H1 (cell line): ENCODE results near the gene DDX49. TPM values are rescaled to one million over a fixed set of nuclear protein-coding genes. Genes with fewer than 3 reads are reported as not detected.
A peak's percentile ranks its signal among the peaks of the same experiment; 100 is the strongest.

Experiments used
- CTCF ChIA-PET: fragments of 300-600 bp; sonication (Branson Sonifier 250); formaldehyde crosslinking; loops from one replicate; lab custom pipeline; 2021; ENCODE audit not compliant: partially characterized antibody; lab: Charles Lee
- POLR2A ChIA-PET: fragments of 300-600 bp; sonication (Branson Sonifier 250); formaldehyde crosslinking; loops from one replicate; lab custom pipeline; 2021; ENCODE audit warnings: inconsistent platforms; ENCODE audit not compliant: partially characterized antibody; lab: Charles Lee
- DNase-seq, 2 experiments: peaks; one replicate each; pipeline versions ENCODE4 v3.0.0 to v3.0.0-alpha.2; 2010 to 2022; ENCODE audit warnings: low spot score in 2 of 2, low read depth in 1 of 2, mixed read lengths in 1 of 2
- FAIRE-seq: peaks from 2 replicates; lab custom pipeline; 2011; peaks lifted over from hg19 to GRCh38; lab: Jason Lieb, UNC
- H2AFZ ChIP-seq: 2 replicates; pipeline ENCODE4 v1.8.1; 2012; ENCODE audit warnings: low read length, inconsistent platforms
- H2AK5ac ChIP-seq: 2 replicates; pipeline ENCODE4 v1.6.1; 2013; ENCODE audit warnings: low read depth, low read length
- H2BK120ac ChIP-seq: replicated peaks from 2 replicates; pipeline ENCODE3; 2013; ENCODE audit warnings: low read depth, low read length, inconsistent platforms
- H2BK12ac ChIP-seq: 2 replicates; pipeline ENCODE4 v1.6.1; 2013; ENCODE audit warnings: low read depth, low read length
- H2BK15ac ChIP-seq: 2 replicates; pipeline ENCODE4 v1.6.1; 2013; ENCODE audit warnings: low read length
- H2BK20ac ChIP-seq: 2 replicates; pipeline ENCODE4 v1.6.1; 2013; ENCODE audit warnings: low read length
- H2BK5ac ChIP-seq: 2 replicates; pipeline ENCODE4 v1.6.1; 2013; ENCODE audit warnings: low read depth, low read length
- H3K14ac ChIP-seq: 2 replicates; pipeline ENCODE4 v1.6.1; 2013; ENCODE audit warnings: inconsistent platforms; ENCODE audit not compliant: insufficient read length
- H3K18ac ChIP-seq: 2 replicates; pipeline ENCODE4 v1.6.1; 2013; ENCODE audit warnings: low read length; ENCODE audit errors: extremely low read depth
- H3K23ac ChIP-seq: 2 replicates; pipeline ENCODE4 v1.6.1; 2013; ENCODE audit warnings: inconsistent platforms; ENCODE audit not compliant: insufficient read length
- H3K23me2 ChIP-seq: 2 replicates; pipeline ENCODE4 v1.6.1; 2013; ENCODE audit warnings: low read depth, low read length
- H3K27ac ChIP-seq: 2 replicates; pipeline ENCODE4 v1.6.1; 2011; ENCODE audit warnings: low read depth, low read length, inconsistent platforms
- H3K27me3 ChIP-seq, 4 experiments: replicated peaks in 1 of 4; 1 replicate in 1 of 4; 2 replicates in 3 of 4; pipeline versions ENCODE4 v1.6.1 to v1.8.1; 2011 to 2013; ENCODE audit warnings: low read length in 3 of 4, mild to moderate bottlenecking in 3 of 4, inconsistent platforms in 2 of 4, mixed read lengths in 2 of 4, moderate library complexity in 1 of 4; ENCODE audit not compliant: control insufficient read depth in 3 of 4, insufficient read depth in 3 of 4; ENCODE audit errors: extremely low read depth in 1 of 4
- H3K36me3 ChIP-seq, 4 experiments: 2 replicates each; pipeline versions ENCODE4 v1.6.1 to v1.8.1; 2011 to 2013; ENCODE audit warnings: mild to moderate bottlenecking in 4 of 4, low read length in 3 of 4, moderate library complexity in 2 of 4, control low read depth in 1 of 4, inconsistent platforms in 1 of 4; ENCODE audit not compliant: insufficient read depth in 4 of 4, control insufficient read depth in 2 of 4
- H3K4ac ChIP-seq: replicated peaks from 2 replicates; pipeline ENCODE3; 2013; ENCODE audit warnings: low read length, low read depth, mixed read lengths, inconsistent platforms; ENCODE audit not compliant: insufficient read length
- H3K4me1 ChIP-seq, 4 experiments: replicated peaks in 1 of 4; 1 replicate in 1 of 4; 2 replicates in 3 of 4; pipeline versions ENCODE4 v1.6.1 to v1.8.1; 2011 to 2013; ENCODE audit warnings: low read length in 3 of 4, inconsistent platforms in 2 of 4, mixed read lengths in 1 of 4; ENCODE audit not compliant: insufficient read depth in 4 of 4, control insufficient read depth in 3 of 4
- H3K4me2 ChIP-seq, 2 experiments: 2 replicates each; pipeline versions ENCODE4 v1.6.1 to v1.8.1; 2011 to 2013; ENCODE audit warnings: low read depth in 2 of 2, low read length in 2 of 2, control low read depth in 1 of 2, inconsistent platforms in 1 of 2, mild to moderate bottlenecking in 1 of 2; ENCODE audit not compliant: insufficient read depth in 1 of 2
- H3K4me3 ChIP-seq, 4 experiments: fragments of 200-600, 300-600 bp in 1 of 4; sonication (generic), shearing (Covaris generic), sonication (Bioruptor Twin) in 1 of 4; 2 replicates each; pipeline versions ENCODE4 v1.5.1 to v1.8.1; 2011 to 2016; ENCODE audit warnings: low read length in 4 of 4, low read depth in 3 of 4, control low read depth in 2 of 4, inconsistent platforms in 2 of 4, mild to moderate bottlenecking in 2 of 4, mixed read lengths in 1 of 4, moderate library complexity in 1 of 4; ENCODE audit not compliant: insufficient read depth in 2 of 4; ENCODE audit errors: extremely low read depth in 1 of 4
- H3K56ac ChIP-seq: replicated peaks from 2 replicates; pipeline ENCODE3; 2013; ENCODE audit warnings: low read depth, mild to moderate bottlenecking, mixed read lengths, low read length, inconsistent platforms; ENCODE audit not compliant: insufficient read length
- H3K79me1 ChIP-seq: 2 replicates; pipeline ENCODE4 v1.6.1; 2013; ENCODE audit warnings: low read depth, low read length, control low read depth
- H3K79me2 ChIP-seq, 2 experiments: 2 replicates each; pipeline versions ENCODE4 v1.6.1 to v1.8.1; 2012 to 2013; ENCODE audit warnings: low read length in 2 of 2, mild to moderate bottlenecking in 2 of 2, inconsistent platforms in 1 of 2; ENCODE audit not compliant: insufficient read depth in 2 of 2, control insufficient read depth in 1 of 2
- H3K9ac ChIP-seq, 4 experiments: replicated peaks in 1 of 4; 1 replicate in 1 of 4; 2 replicates in 3 of 4; pipeline versions ENCODE4 v1.6.1 to v1.8.1; 2011 to 2013; ENCODE audit warnings: low read depth in 3 of 4, low read length in 3 of 4, control low read depth in 2 of 4, mild to moderate bottlenecking in 2 of 4, moderate library complexity in 2 of 4, inconsistent platforms in 1 of 4; ENCODE audit errors: extremely low read depth in 1 of 4
- H3K9me3 ChIP-seq, 2 experiments: 2 replicates each; pipeline versions ENCODE4 v1.6.1 to v1.8.1; 2012 to 2013; ENCODE audit warnings: mild to moderate bottlenecking in 2 of 2, moderate library complexity in 2 of 2, control low read depth in 1 of 2, inconsistent platforms in 1 of 2, low read depth in 1 of 2, low read length in 1 of 2, mixed read lengths in 1 of 2; ENCODE audit not compliant: insufficient read depth in 2 of 2
- H4K20me1 ChIP-seq, 2 experiments: replicated peaks in 1 of 2; 2 replicates each; pipeline versions ENCODE3 to v1.8.1; 2011 to 2013; ENCODE audit warnings: inconsistent platforms in 2 of 2, low read length in 2 of 2, mild to moderate bottlenecking in 1 of 2; ENCODE audit not compliant: insufficient read depth in 2 of 2, control insufficient read depth in 1 of 2
- H4K5ac ChIP-seq: 2 replicates; pipeline ENCODE4 v1.6.1; 2013; ENCODE audit warnings: low read length, low read depth, mixed read lengths, inconsistent platforms; ENCODE audit not compliant: insufficient read length
- H4K8ac ChIP-seq: 2 replicates; pipeline ENCODE4 v1.8.0; 2013; ENCODE audit warnings: mild to moderate bottlenecking, moderate library complexity, low read length, inconsistent platforms; ENCODE audit not compliant: insufficient read depth; ENCODE audit errors: extremely low read depth
- H4K91ac ChIP-seq: replicated peaks from 2 replicates; pipeline ENCODE3; 2013; ENCODE audit warnings: low read length, mixed read lengths, inconsistent platforms; ENCODE audit not compliant: insufficient read length
- CREB1 ChIP-seq: IDR thresholded peaks from 2 replicates; pipeline ENCODE4 v1.6.1; 2012; ENCODE audit warnings: inconsistent platforms
- CTCF ChIP-seq, 3 experiments: IDR thresholded peaks; 1 replicate in 2 of 3; 2 replicates in 1 of 3; pipeline versions ENCODE4 v1.5.1 to v1.6.1; 2011; ENCODE audit warnings: low read length in 3 of 3, mild to moderate bottlenecking in 3 of 3, inconsistent platforms in 2 of 3, low read depth in 1 of 3, moderate library complexity in 1 of 3; ENCODE audit not compliant: insufficient read depth in 1 of 3; ENCODE audit errors: control extremely low read depth in 1 of 3
- JUND ChIP-seq: IDR thresholded peaks from 2 replicates; pipeline ENCODE4 v1.6.1; 2011; ENCODE audit warnings: mild to moderate bottlenecking, improper control_type of control experiment, low read length
- MAX ChIP-seq: IDR thresholded peaks from 2 replicates; pipeline ENCODE4 v1.6.1; 2012; ENCODE audit warnings: inconsistent platforms
- SP2 ChIP-seq: IDR thresholded peaks from 2 replicates; pipeline ENCODE4 v1.6.1; 2012; ENCODE audit warnings: mild to moderate bottlenecking, low read length, inconsistent platforms
- whole genome bisulfite sequencing, 2 experiments: shearing (Covaris generic) in 1 of 2; methylation state at CpG; one replicate each; pipeline versions ENCODE4 v1.1.6 to v1.1.7; 2013 to 2015; ENCODE audit warnings: low lambda C conversion rate in 2 of 2, mixed read lengths in 2 of 2, inconsistent platforms in 1 of 2, low coverage in 1 of 2, missing lambda C conversion rate in 1 of 2; ENCODE audit not compliant: insufficient replicate concordance in 2 of 2, insufficient coverage in 1 of 2, insufficient read length in 1 of 2; ENCODE audit errors: extremely low coverage in 1 of 2, missing lambda C conversion rate in 1 of 2; 5-methylcytosine and 5-hydroxymethylcytosine counted together
- polyA plus RNA-seq, 7 experiments: library from polyadenylated mRNA; depleted of rRNA in 3 of 7; stranded (reverse) in 5 of 7; unstranded in 2 of 7; fragments of >200 nt in 5 of 7; fragments of 200-250 nt in 2 of 7; gene quantifications; 1 replicate in 5 of 7; 2 replicates in 1 of 7; 4 replicates in 1 of 7; pipeline versions ENCODE4 v1.2.1 to v1.2.3, GENCODE V29; 2011 to 2013; ENCODE audit warnings: missing spikeins in 2 of 7, mixed read lengths in 2 of 7
- total RNA-seq: library from RNA; stranded (reverse); fragmentation: NEBNext Ultra II Directional; extraction: Animal tissue kit (Norgen Biotek cat#: 25700); gene quantifications from 2 replicates; pipeline ENCODE4 v1.2.1, GENCODE V29; 2021
- TF ChIP-seq, protein P1 (sequence below): IDR thresholded peaks from 2 replicates; pipeline ENCODE4 v1.6.1; 2012; ENCODE audit warnings: low read length, inconsistent platforms

The DDX49 gene
- total and polyA plus RNA-seq, 2 of the 8 experiments (the other 6 are each of a cell fraction or from before 2014, with no cell fraction given) = 41.3 to 46.5 TPM

DNA sequence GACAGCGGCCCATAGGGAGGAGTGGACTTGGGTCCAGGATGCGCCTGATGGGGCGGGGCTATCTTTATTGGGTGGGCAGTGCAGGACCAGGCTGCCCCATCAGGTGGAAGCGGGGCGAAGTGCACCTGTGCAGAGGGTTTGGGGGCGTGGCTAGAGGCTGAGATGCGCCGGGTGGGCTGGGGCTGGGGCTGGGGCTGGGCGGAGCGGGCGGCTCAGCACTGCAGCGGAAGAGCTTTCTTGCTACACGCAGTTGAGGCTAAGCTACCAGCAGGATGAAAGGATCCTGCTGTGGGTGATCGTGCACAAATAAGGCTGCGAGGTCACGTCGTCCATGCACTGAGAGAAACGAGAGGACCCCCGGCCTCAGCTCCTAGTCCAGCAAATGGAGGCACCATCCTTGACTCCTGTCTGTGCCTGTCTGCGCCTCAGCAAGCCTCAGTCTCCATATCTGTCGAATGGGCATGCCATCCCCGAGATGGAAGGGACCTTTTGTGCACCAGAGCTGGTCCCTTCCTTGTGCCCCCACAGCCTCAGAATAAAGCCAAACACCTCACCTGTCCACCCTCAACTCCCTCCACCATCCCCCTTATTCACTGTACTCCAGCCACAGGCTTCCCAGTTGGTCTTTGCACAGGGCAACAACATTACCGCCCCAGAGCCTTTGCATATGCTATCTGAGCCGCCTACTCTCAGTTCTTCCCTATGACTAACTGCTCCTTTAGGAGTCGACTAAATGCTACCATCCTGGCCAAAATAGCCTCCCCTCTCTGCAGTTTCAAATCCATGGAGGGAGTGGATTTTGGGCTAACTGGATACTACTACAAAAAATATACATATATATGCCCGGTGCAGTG lies 42.5 kb downstream of the DDX49 start:
- Histone ChIP-seq H3K27ac (no peak overlapping the region), H2BK20ac (peak overlapping the region; percentile 9; the same call in 1 of the 2 replicates), H4K20me1 (no peaks in the 10 kb centered on the region), H2BK12ac (0 out of 2 replicates have a peak overlapping the region, but pooled peaks have one; percentile 39), H3K56ac (no peak overlapping the region), H4K5ac (no peak overlapping the region), H3K4ac (no peak overlapping the region), H3K79me2 (no peaks in the 10 kb centered on the region), H3K4me2 (peak overlapping the region; percentile 33 to 58), H3K14ac (no peak overlapping the region), H2AK5ac (peak overlapping the region; percentile 16; the same call in 1 of the 2 replicates), H3K9ac (no peak overlapping the region), H3K27me3 (no peaks in the 10 kb centered on the region), H3K4me1 (peaks cover 0 to 5% (median 2%) of the 10 kb centered on the region in 4 experiments; a peak in 3 of 7 replicates), H3K23ac (no peak overlapping the region), H4K91ac (peak overlapping the region; percentile 48), H2BK5ac (peak overlapping the region; percentile 67; the same call in 1 of the 2 replicates), H4K8ac (no peak overlapping the region; the same call in none of the 2 replicates), H3K18ac (no peak overlapping the region), H2BK15ac (peak overlapping the region; percentile 81; the same call in 1 of the 2 replicates), H3K23me2 (no peaks in the 10 kb centered on the region; the same call in 1 of the 2 replicates), H3K79me1 (no peaks in the 10 kb centered on the region), H3K9me3 (no peaks in the 10 kb centered on the region), H2AFZ (0 out of 2 replicates have a peak overlapping the region, but pooled peaks have one; percentile 25), H3K4me3 (peak overlapping the region in 1 of 4 experiments; percentile 15; a peak in 3 of 8 replicates), H2BK120ac (no peak overlapping the region), H3K36me3 (no peaks in the 10 kb centered on the region)
- DNase-seq (peak; percentile 78 to 92), FAIRE-seq (no peak)
- POLR2A ChIA-PET = interaction anchor here (0.6 to 1.2 kb wide), 7 partner anchors 9 to 231 kb away, joined by 3 to 8 read pairs (median 3); no protein-coding TSS in a partner anchor
- 45% methylated on average over 15 of the region's 26 CpGs; no CpG with 5 or more reads in 1 of the 2 experiments for WGBS, 2 experiments
- CTCF ChIA-PET = interaction anchor here (0.7 to 2.1 kb wide), 2 partner anchors 8 to 24 kb away, joined by 3 to 6 read pairs; no protein-coding TSS in a partner anchor
- TF ChIP-seq, protein P1, sequence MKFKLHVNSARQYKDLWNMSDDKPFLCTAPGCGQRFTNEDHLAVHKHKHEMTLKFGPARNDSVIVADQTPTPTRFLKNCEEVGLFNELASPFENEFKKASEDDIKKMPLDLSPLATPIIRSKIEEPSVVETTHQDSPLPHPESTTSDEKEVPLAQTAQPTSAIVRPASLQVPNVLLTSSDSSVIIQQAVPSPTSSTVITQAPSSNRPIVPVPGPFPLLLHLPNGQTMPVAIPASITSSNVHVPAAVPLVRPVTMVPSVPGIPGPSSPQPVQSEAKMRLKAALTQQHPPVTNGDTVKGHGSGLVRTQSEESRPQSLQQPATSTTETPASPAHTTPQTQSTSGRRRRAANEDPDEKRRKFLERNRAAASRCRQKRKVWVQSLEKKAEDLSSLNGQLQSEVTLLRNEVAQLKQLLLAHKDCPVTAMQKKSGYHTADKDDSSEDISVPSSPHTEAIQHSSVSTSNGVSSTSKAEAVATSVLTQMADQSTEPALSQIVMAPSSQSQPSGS = no peak
- TF ChIP-seq SP2 (no peak), MAX (peak; percentile 9; the same call in 1 of the 2 replicates), CREB1 (no peak; the same call in 1 of the 2 replicates), JUND (no peak), CTCF (IDR thresholded peaks at IDR 0.05; ENCODE audit: control extremely low read depth in 1 of 3, insufficient read depth in 1 of 3, low read depth in 1 of 3, low read length in 3 of 3) (peak; percentile 32 to 51 (median 47))
